Retinal pigment epithelial cell (primary cell): Measurements from ENCODE around the gene PUM2.

ENCODE experiments used
- DNase-seq: peaks from one replicate; pipeline ENCODE4 v3.0.0-alpha.2; 2010; ENCODE audit warnings: low read depth
- H3K4me3 ChIP-seq: 2 replicates; pipeline ENCODE4 v1.5.1; 2011; ENCODE audit warnings: mild to moderate bottlenecking, low read length, control low read depth, moderate library complexity
- TF ChIP-seq, protein P1 (sequence below): conservative IDR thresholded peaks from 2 replicates; pipeline ENCODE4 v1.5.1; 2011; ENCODE audit warnings: low read depth, low read length, control low read depth, inconsistent platforms

PUM2 gene

DNA sequence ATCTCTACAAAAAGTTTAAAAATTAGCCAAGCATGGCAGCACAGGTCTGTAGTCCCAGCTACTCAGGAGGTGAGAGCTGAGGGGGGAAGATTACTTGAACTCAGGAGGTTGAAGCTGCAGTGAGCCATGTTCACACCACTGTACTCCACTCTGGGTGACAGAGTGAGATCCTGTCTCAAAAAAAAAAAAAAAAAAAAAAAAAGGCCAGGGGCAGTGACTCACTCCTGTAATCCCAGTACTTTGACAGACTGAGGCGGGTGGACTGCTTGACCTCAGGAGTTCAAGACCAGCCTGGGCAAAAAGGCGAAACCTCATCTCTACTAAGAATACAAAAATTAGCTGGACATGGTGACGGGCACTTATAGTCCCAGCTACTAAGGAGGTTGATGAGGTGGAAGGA is 37.0 kb downstream of the PUM2 start:
- DNase-seq: no peak
- TF ChIP-seq, protein P1, sequence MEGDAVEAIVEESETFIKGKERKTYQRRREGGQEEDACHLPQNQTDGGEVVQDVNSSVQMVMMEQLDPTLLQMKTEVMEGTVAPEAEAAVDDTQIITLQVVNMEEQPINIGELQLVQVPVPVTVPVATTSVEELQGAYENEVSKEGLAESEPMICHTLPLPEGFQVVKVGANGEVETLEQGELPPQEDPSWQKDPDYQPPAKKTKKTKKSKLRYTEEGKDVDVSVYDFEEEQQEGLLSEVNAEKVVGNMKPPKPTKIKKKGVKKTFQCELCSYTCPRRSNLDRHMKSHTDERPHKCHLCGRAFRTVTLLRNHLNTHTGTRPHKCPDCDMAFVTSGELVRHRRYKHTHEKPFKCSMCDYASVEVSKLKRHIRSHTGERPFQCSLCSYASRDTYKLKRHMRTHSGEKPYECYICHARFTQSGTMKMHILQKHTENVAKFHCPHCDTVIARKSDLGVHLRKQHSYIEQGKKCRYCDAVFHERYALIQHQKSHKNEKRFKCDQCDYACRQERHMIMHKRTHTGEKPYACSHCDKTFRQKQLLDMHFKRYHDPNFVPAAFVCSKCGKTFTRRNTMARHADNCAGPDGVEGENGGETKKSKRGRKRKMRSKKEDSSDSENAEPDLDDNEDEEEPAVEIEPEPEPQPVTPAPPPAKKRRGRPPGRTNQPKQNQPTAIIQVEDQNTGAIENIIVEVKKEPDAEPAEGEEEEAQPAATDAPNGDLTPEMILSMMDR: no peak
- no peak overlapping the region for H3K4me3 ChIP-seq

DNA sequence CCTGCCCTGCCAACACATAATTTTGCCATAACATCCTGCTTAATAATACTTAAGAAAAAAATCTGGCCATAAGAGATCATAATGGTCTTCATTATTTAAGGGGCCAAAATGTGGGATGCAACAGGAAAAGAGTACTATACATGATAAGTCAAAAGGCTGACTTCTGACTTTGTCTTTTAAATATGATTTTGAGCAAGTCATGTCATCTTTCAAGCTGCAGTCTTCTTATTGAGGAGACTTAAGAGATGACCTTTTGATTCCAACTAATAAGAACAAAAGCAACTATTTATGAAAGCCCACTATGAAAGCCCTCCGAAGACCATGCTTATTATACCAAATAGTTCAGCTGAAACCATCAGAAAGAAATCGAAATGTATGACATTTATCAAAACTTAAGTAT is 41.6 kb downstream of the PUM2 start:
- TF ChIP-seq, protein P1: no peak
- DNase-seq: no peak
- H3K4me3 ChIP-seq: no peak overlapping the region

DNA sequence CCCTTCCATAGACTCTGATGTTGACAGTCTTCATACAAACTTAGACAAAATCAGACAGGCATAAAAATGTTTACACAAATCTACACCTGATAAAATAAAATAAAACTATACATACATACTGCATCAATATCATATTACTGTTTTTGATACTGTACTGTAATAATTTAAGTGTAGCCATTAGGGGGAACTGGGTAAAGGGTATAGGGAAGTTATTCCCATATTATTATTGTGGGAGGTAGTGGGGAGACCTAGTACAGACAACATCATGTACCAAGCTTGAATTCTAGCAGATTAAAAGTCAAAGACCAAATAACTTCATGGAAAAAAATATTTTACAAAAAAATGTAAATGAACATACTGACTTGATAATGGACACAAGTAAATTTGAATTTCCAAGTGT is 43.3 kb downstream of the PUM2 start:
- TF ChIP-seq, protein P1: no peak
- H3K4me3 ChIP-seq: no peak overlapping the region
- DNase-seq: no peak

DNA sequence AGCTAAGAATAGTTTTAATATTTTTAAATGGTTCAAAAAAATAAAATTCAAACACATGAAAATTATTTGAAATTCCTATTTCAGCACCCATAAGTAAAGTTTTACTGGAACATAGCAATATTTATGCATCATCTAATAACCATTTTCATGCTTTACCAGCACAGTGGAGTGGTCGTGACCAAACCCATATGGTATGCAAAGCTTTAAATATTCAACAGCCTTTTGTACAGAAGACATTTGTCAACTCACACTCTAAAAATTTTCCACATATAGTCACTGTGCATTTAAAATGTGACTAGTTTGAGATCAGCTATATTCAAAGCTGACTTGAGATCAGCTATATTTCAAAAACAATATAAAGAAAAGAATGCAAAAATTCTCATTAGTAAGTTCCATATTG is 46.2 kb downstream of the PUM2 start:
- no peak for DNase-seq
- H3K4me3 ChIP-seq: no peak overlapping the region
- TF ChIP-seq, protein P1: no peak

DNA sequence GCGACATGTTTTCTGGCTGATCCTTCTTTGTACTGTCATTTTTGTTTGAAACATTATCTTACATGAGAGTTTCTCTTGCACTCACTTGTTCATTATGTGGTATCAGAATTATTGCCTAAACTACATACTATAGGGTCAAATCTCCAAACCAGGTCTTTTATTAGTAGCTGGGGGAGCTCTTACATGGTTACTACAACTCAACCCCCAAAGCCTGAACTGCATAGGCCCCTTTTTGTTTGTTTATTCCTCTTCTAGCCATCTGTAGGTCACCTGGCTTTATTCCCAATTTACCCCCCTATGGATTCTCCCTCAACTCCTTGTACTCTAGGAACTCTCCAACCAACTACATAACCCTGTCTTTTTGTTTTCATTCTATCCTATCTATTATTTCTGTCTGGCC is 46.7 kb downstream of the PUM2 start:
- TF ChIP-seq, protein P1: no peak
- DNase-seq: no peak

DNA sequence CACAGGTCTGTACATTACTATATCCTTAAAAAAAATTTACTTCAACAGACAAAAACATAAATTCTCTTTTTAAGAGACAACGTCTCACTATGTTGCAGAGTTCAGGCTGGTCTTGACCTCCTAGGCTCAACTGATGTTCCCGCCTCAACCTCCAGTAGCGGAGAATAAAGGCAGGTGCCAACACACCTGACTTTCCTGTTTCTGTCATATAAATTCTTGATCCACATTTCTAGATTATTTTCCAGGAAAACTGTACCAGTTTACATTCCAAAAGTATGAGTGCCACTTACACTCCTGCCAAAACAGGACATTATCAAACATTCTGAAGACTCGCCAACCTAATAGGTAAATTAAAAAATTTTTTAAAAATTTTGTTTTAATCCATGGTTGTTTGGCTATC is 48.6 kb downstream of the PUM2 start:
- TF ChIP-seq, protein P1: no peak

More for the DNA sequence above, 46.7 kb downstream of the PUM2 start:
- H3K4me3 ChIP-seq: no peak overlapping the region

DNA sequence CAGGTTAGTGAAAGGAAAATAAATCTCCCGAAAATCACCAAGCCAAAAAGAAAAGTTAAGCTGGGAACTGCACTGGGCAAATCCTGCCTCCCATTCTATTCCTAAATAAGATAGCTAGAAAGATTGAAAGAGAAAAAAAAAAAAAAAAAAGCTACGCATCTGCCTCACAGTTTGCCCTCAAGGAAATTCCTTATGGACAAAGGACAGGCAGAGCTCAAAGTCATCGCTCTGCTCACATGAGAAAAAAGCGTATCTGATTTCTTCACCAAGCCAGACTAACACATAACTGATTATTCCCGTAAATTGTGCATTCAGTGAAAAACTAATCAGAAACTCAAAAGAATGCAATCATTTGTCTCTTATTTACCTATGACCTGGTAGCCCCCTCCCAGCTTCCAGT is 50.0 kb downstream of the PUM2 start:
- TF ChIP-seq, protein P1: no peak
- DNase-seq: no peak
- H3K4me3 ChIP-seq: no peak overlapping the region

More for the DNA sequence above, 48.6 kb downstream of the PUM2 start:
- no peak for DNase-seq
- no peak overlapping the region for H3K4me3 ChIP-seq
